GOT3 (cell line): Measurements from ENCODE around the gene MRPS21.

Experiments used
- DNase-seq: peaks from one replicate; lab custom pipeline; 2025; ENCODE audit warnings: mixed read lengths; lab: John Stamatoyannopoulos, UW

Gene MRPS21

GRCh38 chr1:150293433-150294253 is at the start of gene MRPS21:
Gene MRPS21, plus strand, starts transcription at chr1:150293861. Its CDS starts 506 bp downstream, at chr1:150294367.
- peak; percentile 19 for DNase-seq

GRCh38 chr1:150249936-150250335 is 43.7 kb upstream of the MRPS21 start:
- DNase-seq: no peak

GRCh38 chr1:150256198-150256553 is 37.5 kb upstream of the MRPS21 start:
- no peak for DNase-seq

GRCh38 chr1:150256554-150257341 is 36.9 kb upstream of the MRPS21 start:
- no peak for DNase-seq

- DNase-seq: no peak
Observed at GRCh38 chr1:150257624-150258585, 35.8 kb upstream of the MRPS21 start, which contains the start of gene CA14. Gene CA14, plus strand, starts transcription at chr1:150257774. Its CDS starts 355 bp downstream, at chr1:150258129.

- no peak for DNase-seq
Observed at GRCh38 chr1:150259217-150259616, 34.4 kb upstream of the MRPS21 start.

GRCh38 chr1:150259758-150260669 is 33.6 kb upstream of the MRPS21 start:
- no peak for DNase-seq

DNA sequence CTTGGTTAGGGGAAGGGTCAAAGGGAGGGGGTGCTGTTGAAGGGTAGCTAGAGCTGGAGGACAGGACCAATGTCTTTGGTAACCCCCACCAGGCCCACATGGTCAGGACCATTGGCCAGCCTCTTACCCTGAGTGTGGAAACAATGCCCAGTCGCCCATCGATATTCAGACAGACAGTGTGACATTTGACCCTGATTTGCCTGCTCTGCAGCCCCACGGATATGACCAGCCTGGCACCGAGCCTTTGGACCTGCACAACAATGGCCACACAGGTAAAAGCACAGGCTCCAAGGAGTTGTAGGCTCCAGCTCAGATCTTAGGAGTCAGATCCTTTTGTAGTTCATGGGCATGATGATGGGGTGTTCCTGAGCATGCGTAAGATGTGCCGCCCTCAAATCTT is 32.3 kb upstream of the MRPS21 start:
- DNase-seq: no peak

DNA sequence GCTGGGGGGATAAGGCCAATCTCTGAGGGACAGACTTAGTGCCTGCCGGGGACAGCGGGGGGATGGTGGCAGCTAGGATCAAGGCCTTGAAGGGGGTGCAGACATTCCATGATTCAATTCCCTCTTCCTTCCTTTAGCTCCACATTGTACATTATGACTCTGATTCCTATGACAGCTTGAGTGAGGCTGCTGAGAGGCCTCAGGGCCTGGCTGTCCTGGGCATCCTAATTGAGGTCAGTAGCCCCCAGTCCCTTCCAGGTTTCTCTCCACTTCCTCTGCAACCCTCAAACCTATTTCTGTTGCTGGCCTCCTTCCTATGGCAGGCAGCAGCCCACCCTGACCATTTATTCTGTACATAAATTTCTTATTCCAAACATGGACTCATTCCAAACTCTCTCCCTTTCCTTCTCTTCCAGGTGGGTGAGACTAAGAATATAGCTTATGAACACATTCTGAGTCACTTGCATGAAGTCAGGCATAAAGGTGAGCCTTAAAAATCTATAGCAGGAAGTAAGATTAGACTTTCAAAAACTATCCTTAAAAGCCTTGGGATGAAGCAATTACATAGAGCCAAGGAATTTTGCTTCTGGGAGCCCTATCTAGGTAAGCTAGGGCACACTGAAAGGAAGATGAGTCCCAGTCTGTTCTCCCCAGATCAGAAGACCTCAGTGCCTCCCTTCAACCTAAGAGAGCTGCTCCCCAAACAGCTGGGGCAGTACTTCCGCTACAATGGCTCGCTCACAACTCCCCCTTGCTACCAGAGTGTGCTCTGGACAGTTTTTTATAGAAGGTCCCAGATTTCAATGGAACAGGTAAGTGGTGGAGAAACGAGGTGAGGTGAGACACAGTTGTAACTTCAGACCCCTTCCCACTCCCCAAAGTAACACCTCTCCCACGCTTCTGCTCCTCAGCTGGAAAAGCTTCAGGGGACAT is 31.0 kb upstream of the MRPS21 start:
- DNase-seq: no peak

GRCh38 chr1:150263549-150263948 is 30.1 kb upstream of the MRPS21 start:
- DNase-seq: no peak

GRCh38 chr1:150267896-150268295 is 25.8 kb upstream of the MRPS21 start:
- DNase-seq: no peak

DNA sequence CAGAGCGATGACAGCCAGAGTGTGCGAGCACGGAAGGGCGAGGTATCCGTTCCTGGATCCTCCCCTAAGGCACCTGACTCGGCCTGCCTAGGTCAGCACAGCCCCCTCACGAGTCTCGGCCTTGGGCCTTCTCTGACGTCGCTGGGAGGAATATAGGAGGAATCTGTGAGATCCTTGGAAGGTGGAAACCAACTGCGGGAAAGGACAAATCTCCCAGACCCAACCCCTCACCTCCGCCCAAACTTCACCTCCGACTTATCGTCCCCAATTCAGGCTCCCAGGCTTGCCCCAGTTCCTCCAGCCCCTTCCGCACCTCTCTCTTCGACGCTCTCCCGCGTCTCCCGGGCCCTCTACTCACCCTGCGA is 25.3 kb upstream of the MRPS21 start:
- no peak for DNase-seq

- DNase-seq: peak; percentile 62
Observed at GRCh38 chr1:150268705-150269403, 24.8 kb upstream of the MRPS21 start, which contains the start of gene APH1A. Gene APH1A, minus strand, starts transcription at chr1:150269016. Its CDS starts 206 bp downstream, at chr1:150268810.

DNA sequence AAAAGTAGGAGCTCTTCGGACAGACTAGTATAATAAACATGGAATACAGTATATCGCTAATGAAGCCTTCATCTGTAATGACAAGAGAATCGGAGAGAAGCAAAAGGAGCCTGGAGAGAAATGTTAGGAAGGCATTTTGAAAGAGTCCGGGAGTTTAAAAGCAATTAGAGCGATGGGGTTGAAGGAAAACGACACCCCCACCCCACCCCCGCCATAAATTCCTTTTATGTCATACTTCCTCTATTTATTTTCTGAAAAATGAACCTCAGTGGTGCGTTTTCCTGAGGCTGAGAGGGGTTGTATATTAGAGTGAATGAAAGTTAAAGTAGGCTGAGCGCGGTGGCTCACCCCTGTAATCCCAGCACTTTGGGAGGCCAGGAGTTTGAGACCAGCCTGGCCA is 24.2 kb upstream of the MRPS21 start:
- no peak for DNase-seq

DNA sequence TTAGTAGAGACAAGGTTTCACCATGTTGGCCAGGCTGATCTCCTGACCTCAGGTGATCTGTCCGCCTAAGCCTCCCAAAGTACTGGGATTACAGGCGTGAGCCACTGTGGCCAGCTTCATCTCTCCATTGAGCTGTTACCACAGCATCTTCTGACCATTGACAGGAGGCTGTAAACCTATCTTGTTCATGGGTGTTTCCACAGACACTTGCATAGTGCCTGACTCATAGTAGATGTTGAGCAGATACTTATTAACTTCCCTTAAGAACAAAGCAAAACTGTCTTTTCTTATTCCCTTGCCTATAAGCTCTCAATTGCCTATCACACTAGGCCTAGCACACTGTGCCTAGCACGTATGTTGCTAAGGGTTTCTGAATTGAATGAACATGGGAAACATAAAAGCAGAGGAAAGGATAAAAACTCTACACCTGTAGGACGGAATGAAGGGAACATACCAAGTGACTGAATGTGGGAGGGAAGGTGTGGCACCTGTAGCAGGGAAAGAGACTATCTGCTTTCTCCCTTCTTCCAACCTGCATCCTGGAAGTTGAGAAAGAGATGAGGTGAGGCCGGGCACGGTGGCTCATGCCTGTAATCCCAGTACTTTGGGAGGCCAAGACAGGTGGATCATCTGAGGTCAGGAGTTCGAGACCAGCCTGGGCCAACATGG is 22.2 kb upstream of the MRPS21 start:
- no peak for DNase-seq

DNA sequence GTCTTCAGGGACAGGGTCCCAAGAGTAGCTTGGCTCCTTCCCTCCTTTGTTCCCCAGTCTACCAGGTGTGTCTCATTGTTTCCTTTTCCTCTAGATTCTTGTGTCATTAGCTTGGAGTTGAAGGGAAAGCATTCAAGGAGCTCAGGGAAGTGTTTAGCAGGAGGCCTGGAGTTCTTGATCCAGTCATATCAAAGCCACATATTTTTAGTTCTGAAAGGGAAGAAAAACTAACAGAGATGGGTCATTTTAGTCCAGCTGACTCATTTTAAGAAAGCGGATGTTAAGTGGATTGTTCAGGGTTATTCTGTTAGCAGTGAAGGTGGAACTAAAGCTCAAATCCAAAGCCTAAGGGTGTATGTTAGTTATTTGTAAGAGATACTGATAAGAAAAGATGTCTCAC is 20.4 kb upstream of the MRPS21 start:
- no peak for DNase-seq

GRCh38 chr1:150280138-150280707 is 13.4 kb upstream of the MRPS21 start:
- DNase-seq: no peak

GRCh38 chr1:150281221-150281757 is 12.4 kb upstream of the MRPS21 start:
- DNase-seq: no peak
